ENCODE results near the gene PET100.

DNA sequence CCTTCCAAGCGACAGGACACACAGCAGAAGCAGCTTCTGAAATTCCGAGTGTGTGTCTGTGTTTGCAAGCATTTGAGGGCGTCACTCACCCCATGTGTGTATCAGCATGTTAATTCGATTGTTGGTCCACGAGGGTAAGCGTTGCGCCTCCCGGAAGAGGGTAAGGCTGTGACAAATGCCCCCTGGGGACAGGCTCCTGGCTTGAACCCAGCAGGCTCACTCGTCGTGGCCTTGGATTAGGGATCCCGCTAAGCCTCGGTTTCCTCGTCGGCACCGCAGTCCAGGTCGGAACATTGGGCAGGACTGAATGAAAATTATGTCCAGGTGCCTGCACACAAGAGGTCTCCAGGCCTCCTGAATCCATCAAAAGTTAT, 6.7 kb downstream of the PET100 start:
- TF ChIP-seq, protein P1, sequence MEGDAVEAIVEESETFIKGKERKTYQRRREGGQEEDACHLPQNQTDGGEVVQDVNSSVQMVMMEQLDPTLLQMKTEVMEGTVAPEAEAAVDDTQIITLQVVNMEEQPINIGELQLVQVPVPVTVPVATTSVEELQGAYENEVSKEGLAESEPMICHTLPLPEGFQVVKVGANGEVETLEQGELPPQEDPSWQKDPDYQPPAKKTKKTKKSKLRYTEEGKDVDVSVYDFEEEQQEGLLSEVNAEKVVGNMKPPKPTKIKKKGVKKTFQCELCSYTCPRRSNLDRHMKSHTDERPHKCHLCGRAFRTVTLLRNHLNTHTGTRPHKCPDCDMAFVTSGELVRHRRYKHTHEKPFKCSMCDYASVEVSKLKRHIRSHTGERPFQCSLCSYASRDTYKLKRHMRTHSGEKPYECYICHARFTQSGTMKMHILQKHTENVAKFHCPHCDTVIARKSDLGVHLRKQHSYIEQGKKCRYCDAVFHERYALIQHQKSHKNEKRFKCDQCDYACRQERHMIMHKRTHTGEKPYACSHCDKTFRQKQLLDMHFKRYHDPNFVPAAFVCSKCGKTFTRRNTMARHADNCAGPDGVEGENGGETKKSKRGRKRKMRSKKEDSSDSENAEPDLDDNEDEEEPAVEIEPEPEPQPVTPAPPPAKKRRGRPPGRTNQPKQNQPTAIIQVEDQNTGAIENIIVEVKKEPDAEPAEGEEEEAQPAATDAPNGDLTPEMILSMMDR (IDR thresholded peaks at IDR 0.05; ENCODE audit: poor library complexity) = no peak
- TF ChIP-seq EZH2 (IDR thresholded peaks at IDR 0.05; ENCODE audit: borderline replicate concordance) (no peak), EZH2phosphoT487 (IDR thresholded peaks at IDR 0.05; ENCODE audit: low read depth, severe bottlenecking, unreplicated experiment) (no peak)
